Calu3 (cell line): ENCODE measurements around the gene PPP3CA. TPM values are rescaled to one million over a fixed set of nuclear protein-coding genes. Genes with fewer than 3 reads are reported as not detected.

Experiments
- BruUV-seq: library from RNA; stranded (reverse); fragments of 400-500 nt; replicated peaks from 2 replicates; lab custom pipeline; 2021; lab: Mats Ljungman, UMichigan
- CTCF ChIA-PET: fragments of 300-600 bp; sonication (Branson Sonifier 250); formaldehyde crosslinking; loops from one replicate; lab custom pipeline; 2022; ENCODE audit warnings: antibody characterized with exemption; lab: Charles Lee
- DNase-seq: peaks from one replicate; pipeline ENCODE4 v3.0.0; 2022
- H3K27ac Mint-ChIP-seq: one replicate; pipeline ENCODE4 v1.8.0; 2022; ENCODE audit warnings: mixed read lengths; ENCODE audit not compliant: unreplicated experiment
- H3K27me3 Mint-ChIP-seq: one replicate; pipeline ENCODE4 v1.8.0; 2022; ENCODE audit warnings: mixed read lengths; ENCODE audit not compliant: unreplicated experiment
- H3K36me3 Mint-ChIP-seq: one replicate; pipeline ENCODE4 v1.8.0; 2022; ENCODE audit warnings: mild to moderate bottlenecking, moderate library complexity, mixed read lengths; ENCODE audit not compliant: insufficient read depth, unreplicated experiment
- H3K4me1 Mint-ChIP-seq: one replicate; pipeline ENCODE4 v1.8.0; 2022; ENCODE audit warnings: mild to moderate bottlenecking, low read depth, mixed read lengths; ENCODE audit not compliant: unreplicated experiment
- H3K4me3 Mint-ChIP-seq: one replicate; pipeline ENCODE4 v1.8.0; 2022; ENCODE audit warnings: mild to moderate bottlenecking, low read depth, moderate library complexity, mixed read lengths; ENCODE audit not compliant: unreplicated experiment
- H3K9me3 Mint-ChIP-seq: one replicate; pipeline ENCODE4 v1.8.0; 2022; ENCODE audit warnings: low read depth, mixed read lengths; ENCODE audit not compliant: unreplicated experiment
- intact Hi-C: fragments of 100-400 bp; cut with micrococcal nuclease; formaldehyde crosslinking; loops from one replicate; pipeline ENCODE4 v1.10.0; 2022; ENCODE audit not compliant: unreplicated experiment
- total RNA-seq: library from RNA; stranded (reverse); gene quantifications from 2 replicates; pipeline ENCODE4 v1.2.3, GENCODE V29; 2022
- TF ChIP-seq, protein P1 (sequence below): fragments of 200-600 bp; IDR thresholded peaks from one replicate; pipeline ENCODE4 v1.8.0; 2022; ENCODE audit warnings: antibody characterized with exemption; ENCODE audit not compliant: unreplicated experiment

Gene PPP3CA
- total RNA-seq, 1 experiment from 2014 or later, result 33.7 TPM

DNA sequence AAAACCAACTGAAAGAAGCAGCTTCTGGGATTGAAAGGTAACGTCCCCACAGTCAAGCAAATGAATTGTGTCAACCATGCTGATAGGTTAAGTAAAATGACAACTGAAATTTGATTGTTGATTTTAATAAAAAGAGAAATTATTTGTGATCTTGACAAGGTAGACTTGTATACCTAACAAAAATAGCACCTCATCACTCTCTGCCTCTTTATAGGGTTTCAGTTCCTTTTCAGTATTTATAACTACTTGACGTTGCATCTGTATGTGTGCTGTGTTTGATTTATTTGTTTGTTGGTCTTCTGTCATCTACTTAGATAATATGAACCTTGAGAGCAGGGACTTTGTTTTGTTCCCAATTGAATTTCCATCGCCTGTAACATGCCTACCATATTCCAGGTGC is 7.9 kb upstream of the PPP3CA start:
- Mint-ChIP-seq H3K4me3 (no peak overlapping the region), H3K27me3 (no peaks in the 10 kb centered on the region), H3K36me3 (no peaks in the 10 kb centered on the region), H3K27ac (peak overlapping the region; percentile 68), H3K4me1 (peaks cover 42% of the 10 kb centered on the region), H3K9me3 (peaks cover 4% of the 10 kb centered on the region)
- CTCF ChIA-PET, result interaction anchor here (0.5 kb wide), 1 partner anchor 346 kb away, joined by 4 read pairs; no protein-coding TSS in a partner anchor
- TF ChIP-seq, protein P1, sequence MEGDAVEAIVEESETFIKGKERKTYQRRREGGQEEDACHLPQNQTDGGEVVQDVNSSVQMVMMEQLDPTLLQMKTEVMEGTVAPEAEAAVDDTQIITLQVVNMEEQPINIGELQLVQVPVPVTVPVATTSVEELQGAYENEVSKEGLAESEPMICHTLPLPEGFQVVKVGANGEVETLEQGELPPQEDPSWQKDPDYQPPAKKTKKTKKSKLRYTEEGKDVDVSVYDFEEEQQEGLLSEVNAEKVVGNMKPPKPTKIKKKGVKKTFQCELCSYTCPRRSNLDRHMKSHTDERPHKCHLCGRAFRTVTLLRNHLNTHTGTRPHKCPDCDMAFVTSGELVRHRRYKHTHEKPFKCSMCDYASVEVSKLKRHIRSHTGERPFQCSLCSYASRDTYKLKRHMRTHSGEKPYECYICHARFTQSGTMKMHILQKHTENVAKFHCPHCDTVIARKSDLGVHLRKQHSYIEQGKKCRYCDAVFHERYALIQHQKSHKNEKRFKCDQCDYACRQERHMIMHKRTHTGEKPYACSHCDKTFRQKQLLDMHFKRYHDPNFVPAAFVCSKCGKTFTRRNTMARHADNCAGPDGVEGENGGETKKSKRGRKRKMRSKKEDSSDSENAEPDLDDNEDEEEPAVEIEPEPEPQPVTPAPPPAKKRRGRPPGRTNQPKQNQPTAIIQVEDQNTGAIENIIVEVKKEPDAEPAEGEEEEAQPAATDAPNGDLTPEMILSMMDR, result no peak
- intact Hi-C loops, result loop anchor here (5.0 to 10.0 kb wide), 2 partner anchors 60 to 188 kb away; no protein-coding TSS in a partner anchor
- no peak for DNase-seq
- BruUV-seq, result no TSS peak

DNA sequence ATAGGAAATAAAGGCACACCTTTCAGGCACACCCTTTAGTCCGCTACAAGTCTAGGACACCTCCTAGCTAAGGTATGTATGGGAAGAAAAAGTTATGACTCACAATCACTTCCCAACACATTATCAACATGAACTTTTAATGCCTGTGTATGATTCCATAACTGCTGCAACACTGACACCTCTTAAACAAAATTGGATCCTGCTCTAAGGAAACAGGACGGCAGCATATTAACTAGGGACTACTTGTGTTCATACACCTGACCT is 2.4 kb upstream of the PPP3CA start:
- Mint-ChIP-seq H3K4me1 (peaks cover 40% of the 10 kb centered on the region), H3K9me3 (peaks cover 4% of the 10 kb centered on the region), H3K27ac (no peak overlapping the region), H3K36me3 (peaks cover 39% of the 10 kb centered on the region), H3K4me3 (no peak overlapping the region), H3K27me3 (no peaks in the 10 kb centered on the region)
- TF ChIP-seq, protein P1, result no peak
- no TSS peak for BruUV-seq
- CTCF ChIA-PET, result interaction anchor here (0.7 kb wide), 1 partner anchor 60 kb away, joined by 3 read pairs; no protein-coding TSS in a partner anchor
- intact Hi-C loops, result loop anchor here (5.0 to 10.0 kb wide), 2 partner anchors 65 to 383 kb away; no protein-coding TSS in a partner anchor
- no peak for DNase-seq

DNA sequence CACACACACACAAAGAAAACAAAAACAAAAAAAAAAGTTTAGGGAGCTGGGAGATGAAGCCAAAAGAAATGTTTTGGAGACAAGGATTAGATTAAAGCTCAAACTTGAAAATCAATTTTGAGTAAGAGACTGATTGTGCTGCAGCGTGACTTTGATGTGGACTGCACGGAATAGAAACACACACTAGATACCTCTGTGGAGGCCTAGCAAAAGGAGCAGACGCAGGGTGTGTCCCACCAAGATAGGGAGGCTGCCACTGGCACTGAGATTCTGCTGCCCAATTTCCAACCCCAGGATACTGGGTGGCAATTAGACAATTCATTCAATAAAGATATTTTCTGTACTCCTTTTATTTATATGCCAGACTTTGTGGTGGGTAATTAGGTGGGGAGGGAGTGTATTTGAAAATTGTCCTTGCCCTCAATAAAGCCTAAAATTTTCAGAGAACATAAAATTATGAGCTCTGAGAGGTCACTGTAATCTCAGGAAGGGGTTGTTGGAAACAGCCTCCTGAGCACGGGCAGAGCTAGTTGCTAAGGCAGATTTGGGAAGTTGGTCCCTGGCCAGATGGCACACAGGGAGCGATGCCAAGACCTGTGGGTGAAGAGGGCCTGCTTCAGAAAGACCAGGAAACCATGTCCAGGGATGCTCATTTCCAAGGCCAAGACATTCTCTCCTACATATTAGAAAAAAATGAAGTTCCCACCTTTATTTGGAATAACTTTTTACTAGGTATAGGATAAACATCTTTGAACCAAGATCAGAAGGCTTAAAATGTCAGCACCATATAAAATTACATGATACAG is 1.9 kb upstream of the PPP3CA start:
- Mint-ChIP-seq H3K4me1 (peaks cover 35% of the 10 kb centered on the region), H3K9me3 (no peaks in the 10 kb centered on the region), H3K27me3 (no peaks in the 10 kb centered on the region), H3K4me3 (peak overlapping the region; percentile 99), H3K27ac (no peak overlapping the region), H3K36me3 (peaks cover 39% of the 10 kb centered on the region)
- intact Hi-C loops, result loop anchor here (5.0 kb wide), 1 partner anchor 383 kb away; no protein-coding TSS in a partner anchor
- CTCF ChIA-PET, result interaction anchor here (0.6 to 0.8 kb wide), 4 partner anchors 27 to 81 kb away, joined by 3 to 5 read pairs (median 4); no protein-coding TSS in a partner anchor
- no peak for DNase-seq
- no TSS peak for BruUV-seq
- TF ChIP-seq, protein P1, result no peak

DNA sequence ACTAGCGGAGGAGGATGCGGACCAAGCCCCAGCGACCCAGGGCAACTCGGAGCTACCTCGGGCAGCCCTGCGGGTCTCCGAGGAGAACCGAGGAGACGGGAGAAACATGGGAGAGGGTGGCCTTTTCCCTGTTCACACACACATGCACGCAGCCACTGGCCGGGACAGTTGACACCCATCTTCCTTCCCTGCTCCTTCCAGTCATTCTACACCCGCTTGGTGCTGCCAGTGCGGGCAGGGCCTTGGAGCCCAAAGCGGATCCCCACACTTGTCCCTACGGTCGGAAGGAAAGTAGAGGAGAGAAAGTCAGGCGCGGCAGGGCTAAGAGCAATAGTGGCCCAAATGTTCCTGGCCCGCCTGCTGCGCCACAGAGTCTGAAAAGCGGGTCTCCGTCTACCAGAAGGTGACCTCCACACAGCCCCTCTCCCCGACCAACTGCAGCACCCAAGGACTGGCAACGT is 1.1 kb upstream of the PPP3CA start:
- H3K27me3 Mint-ChIP-seq, result no peaks in the 10 kb centered on the region
- TF ChIP-seq, protein P1, result no peak
- CTCF ChIA-PET, result interaction anchor here (0.8 kb wide), 1 partner anchor 64 kb away, joined by 4 read pairs; no protein-coding TSS in a partner anchor
- peaks cover 38% of the 10 kb centered on the region for H3K4me1 Mint-ChIP-seq
- DNase-seq, result no peak
- peak overlapping the region; percentile 84 for H3K27ac Mint-ChIP-seq
- intact Hi-C loops, result loop anchor here (5.0 kb wide), 1 partner anchor 384 kb away; no protein-coding TSS in a partner anchor
- no peaks in the 10 kb centered on the region for H3K9me3 Mint-ChIP-seq
- BruUV-seq, result TSS peak; percentile 79
- peak overlapping the region; percentile 99 for H3K4me3 Mint-ChIP-seq
- peaks cover 43% of the 10 kb centered on the region for H3K36me3 Mint-ChIP-seq
